Chondrocyte (in vitro differentiated cells): ENCODE data around the gene GALNT10. TPM values are rescaled to one million over a fixed set of nuclear protein-coding genes. Genes with fewer than 3 reads are reported as not detected.

ENCODE experiments used
- DNase-seq: peaks from one replicate; pipeline ENCODE4 v3.0.0; 2021; ENCODE audit warnings: mixed read lengths, low spot score
- H3K27ac Mint-ChIP-seq: one replicate; pipeline ENCODE4 v1.8.0; 2021; ENCODE audit warnings: mild to moderate bottlenecking, moderate library complexity, mixed read lengths; ENCODE audit not compliant: unreplicated experiment
- H3K27me3 Mint-ChIP-seq: 2 replicates; pipeline ENCODE4 v1.8.0; 2021; ENCODE audit warnings: low read depth, mixed read lengths
- H3K36me3 Mint-ChIP-seq: 2 replicates; pipeline ENCODE4 v1.8.0; 2021; ENCODE audit warnings: low read depth, mixed read lengths
- H3K4me1 Mint-ChIP-seq: 2 replicates; pipeline ENCODE4 v1.8.0; 2021; ENCODE audit warnings: low read depth, mild to moderate bottlenecking, mixed read lengths
- H3K4me3 Mint-ChIP-seq: one replicate; pipeline ENCODE4 v1.8.0; 2021; ENCODE audit warnings: mild to moderate bottlenecking, moderate library complexity, mixed read lengths; ENCODE audit not compliant: unreplicated experiment
- H3K9me3 Mint-ChIP-seq: 2 replicates; pipeline ENCODE4 v1.8.0; 2021; ENCODE audit warnings: low read depth, mixed read lengths
- CTCF ChIP-seq: fragments of 200-600 bp; sonication (generic); IDR thresholded peaks from 2 replicates; pipeline ENCODE4 v1.5.0; 2021; ENCODE audit warnings: antibody characterized with exemption, mild to moderate bottlenecking, moderate library complexity
- microRNA-seq: library from miRNA; unstranded; fragments of <30 nt; microRNA quantifications from one replicate; pipeline ENCODE4 v1.2.0, GENCODE V29; 2020; ENCODE audit warnings: borderline number of aligned reads
- total RNA-seq: library from RNA; stranded (reverse); gene quantifications from 3 replicates; pipeline ENCODE4 v1.2.1, GENCODE V29; 2021

The GALNT10 gene
- total RNA-seq, 1 donor from 2014 or later: 155 TPM

- no peak for DNase-seq
- no peak overlapping the region for H3K27ac Mint-ChIP-seq
- no peaks in the 10 kb centered on the region for H3K9me3 Mint-ChIP-seq
- H3K4me1 Mint-ChIP-seq: peaks cover 2% of the 10 kb centered on the region
- no peak overlapping the region for H3K4me3 Mint-ChIP-seq
- peaks cover 37% of the 10 kb centered on the region for H3K27me3 Mint-ChIP-seq
- no peak for TF ChIP-seq CTCF
- H3K36me3 Mint-ChIP-seq: no peaks in the 10 kb centered on the region
Observed at GRCh38 chr5:154466671-154467070, 276.1 kb downstream of the GALNT10 start.

- H3K4me3 Mint-ChIP-seq: no peak overlapping the region
- H3K36me3 Mint-ChIP-seq: no peaks in the 10 kb centered on the region
- no peaks in the 10 kb centered on the region for H3K9me3 Mint-ChIP-seq
- peak; percentile 94 for TF ChIP-seq CTCF
- no peak for DNase-seq
- no peak overlapping the region for H3K27ac Mint-ChIP-seq
- peaks cover 45% of the 10 kb centered on the region for H3K27me3 Mint-ChIP-seq
- H3K4me1 Mint-ChIP-seq: no peaks in the 10 kb centered on the region
Observed at GRCh38 chr5:154467655-154468354, 277.3 kb downstream of the GALNT10 start.

- H3K27me3 Mint-ChIP-seq: peaks cover 69% of the 10 kb centered on the region
- no peak overlapping the region for H3K4me3 Mint-ChIP-seq
- H3K9me3 Mint-ChIP-seq: no peaks in the 10 kb centered on the region
- peaks cover 3% of the 10 kb centered on the region for H3K36me3 Mint-ChIP-seq
- H3K4me1 Mint-ChIP-seq: peaks cover 11% of the 10 kb centered on the region
- no peak for DNase-seq
- no peak overlapping the region for H3K27ac Mint-ChIP-seq
- no peak for TF ChIP-seq CTCF
Observed at GRCh38 chr5:154470137-154470536, 279.6 kb downstream of the GALNT10 start.

Small RNA genes within 50 kb of the gene (microRNA-seq; reads per million reads assigned to microRNA genes)
- gene MIR1294: 46.5 reads per million, percentile 49 among the genes with 10 or more reads in this experiment

Other genes with a start within 250 kb of the GALNT10 start
- gene FAM114A2, start 151.8 kb upstream of the GALNT10 start, total RNA-seq: 29.0 to 40.4 TPM (median 31.5 TPM) in 3 replicates
- 38.2 to 39.4 TPM (median 39.0 TPM) in 3 replicates for gene MFAP3, start 151.8 kb upstream of the GALNT10 start, total RNA-seq